Activated effector memory CD4-positive, alpha-beta T cell treated with anti-CD3 and anti-CD28 coated beads, Interleukin-2, amount 50 U/mL, for 16 hours (primary cell): ENCODE results near the gene MGAT4C.
"Not testable (repeated sequence)": the region's sequence is repeated elsewhere in the genome, so short reads cannot be mapped to it uniquely, and the experiment has no call there.

Source experiments
- DNase-seq: peaks from one replicate; pipeline ENCODE4 v3.0.0-alpha.2; 2020

Gene MGAT4C

GRCh38 chr12:86228656-86229055 lies 27.5 kb downstream of the MGAT4C start:
- DNase-seq: no peak

GRCh38 chr12:86226481-86226880 lies 29.7 kb downstream of the MGAT4C start:
- DNase-seq: no peak

- no peak for DNase-seq
Measured at GRCh38 chr12:86216591-86216990, 39.6 kb downstream of the MGAT4C start.

- no peak for DNase-seq
Measured at GRCh38 chr12:86213012-86213411, 43.2 kb downstream of the MGAT4C start.

GRCh38 chr12:86198696-86199444 lies 57.3 kb downstream of the MGAT4C start:
- no peak for DNase-seq

GRCh38 chr12:86196465-86196864 lies 59.7 kb downstream of the MGAT4C start:
- no peak for DNase-seq

- no peak for DNase-seq
Measured at GRCh38 chr12:86194721-86195120, 61.5 kb downstream of the MGAT4C start.

- DNase-seq: no peak
Measured at GRCh38 chr12:86193931-86194330, 62.3 kb downstream of the MGAT4C start.

- no peak for DNase-seq
Measured at GRCh38 chr12:86188226-86188625, 68.0 kb downstream of the MGAT4C start.

GRCh38 chr12:86186449-86186848 lies 69.7 kb downstream of the MGAT4C start:
- DNase-seq: no peak

- no peak for DNase-seq
Measured at GRCh38 chr12:86179855-86180254, 76.3 kb downstream of the MGAT4C start.

GRCh38 chr12:86174188-86174587 lies 82.0 kb downstream of the MGAT4C start:
- DNase-seq: no peak

- no peak for DNase-seq
Measured at GRCh38 chr12:86172913-86173443, 83.2 kb downstream of the MGAT4C start.

GRCh38 chr12:86170051-86170450 lies 86.1 kb downstream of the MGAT4C start:
- DNase-seq: no peak

- no peak for DNase-seq
Measured at GRCh38 chr12:86158956-86159355, 97.2 kb downstream of the MGAT4C start.

GRCh38 chr12:86154620-86155019 lies 101.6 kb downstream of the MGAT4C start:
- DNase-seq: no peak

- DNase-seq: no peak
Measured at GRCh38 chr12:86148612-86149011, 107.6 kb downstream of the MGAT4C start.

GRCh38 chr12:86148071-86148470 lies 108.1 kb downstream of the MGAT4C start:
- no peak for DNase-seq

- no peak for DNase-seq
Measured at GRCh38 chr12:86145156-86145555, 111.0 kb downstream of the MGAT4C start.

GRCh38 chr12:86143162-86143561 lies 113.0 kb downstream of the MGAT4C start:
- no peak for DNase-seq

GRCh38 chr12:86139671-86140070 lies 116.5 kb downstream of the MGAT4C start:
- no peak for DNase-seq

- no peak for DNase-seq
Measured at GRCh38 chr12:86138770-86139169, 117.4 kb downstream of the MGAT4C start.

- no peak for DNase-seq
Measured at GRCh38 chr12:86137936-86138335, 118.3 kb downstream of the MGAT4C start.

- no peak for DNase-seq
Measured at GRCh38 chr12:86134561-86134960, 121.6 kb downstream of the MGAT4C start.

- DNase-seq: not testable (repeated sequence)
Measured at GRCh38 chr12:86126900-86127299, 129.3 kb downstream of the MGAT4C start.
